Measurements from ENCODE around the gene KCNG4. TPM values are rescaled to one million over a fixed set of nuclear protein-coding genes. Genes with fewer than 3 reads are reported as not detected.

The KCNG4 gene
- total RNA-seq, 1 experiment from 2014 or later: not detected

GRCh38 chr16:84183572-84183875 lies 56.3 kb downstream of the KCNG4 start:
- Histone ChIP-seq H3K79me1 (ENCODE audit: insufficient read depth, low read depth, low read length, poor library complexity, severe bottlenecking) (peaks cover 6% of the 10 kb centered on the region), H4K5ac (ENCODE audit: insufficient read length, low read depth, low read length) (no peak overlapping the region), H3K18ac (ENCODE audit: insufficient read length, low read depth, low read length) (no peak overlapping the region), H2BK12ac (ENCODE audit: insufficient read length, low read depth, low read length) (no peak overlapping the region), H3K79me2 (ENCODE audit: insufficient read depth, low read length) (peaks cover 9% of the 10 kb centered on the region; the same call in 1 of the 2 replicates), H2BK15ac (ENCODE audit: low read depth, low read length) (no peak overlapping the region), H4K91ac (ENCODE audit: insufficient read length, low read depth, low read length) (no peak overlapping the region), H3K27ac (ENCODE audit: insufficient read length, low read depth, low read length) (no peak overlapping the region), H2AK5ac (ENCODE audit: insufficient read length, low read length) (no peak overlapping the region), H2BK5ac (ENCODE audit: insufficient read length, low read length) (no peak overlapping the region), H2AFZ (ENCODE audit: low read length) (no peak overlapping the region), H3K23me2 (ENCODE audit: insufficient read length, low read depth, low read length, poor library complexity, severe bottlenecking) (peaks cover 6% of the 10 kb centered on the region), H3K4me2 (ENCODE audit: insufficient read depth, insufficient read length, low read length) (no peak overlapping the region), H3K9ac (ENCODE audit: extremely low read depth, insufficient read length, low read length) (no peak overlapping the region), H3K9me3 (ENCODE audit: control insufficient read depth, low read depth, low read length) (no peaks in the 10 kb centered on the region), H3K56ac (ENCODE audit: insufficient read length, low read depth, low read length) (no peak overlapping the region), H3T11ph (ENCODE audit: low read length) (no peak overlapping the region), H3K4me1 (ENCODE audit: insufficient read depth, low read length) (no peaks in the 10 kb centered on the region), H3K27me3 (ENCODE audit: insufficient read depth, low read length) (no peaks in the 10 kb centered on the region), H2BK120ac (ENCODE audit: low read depth, low read length, poor library complexity, severe bottlenecking) (no peak overlapping the region), H4K8ac (replicated peaks; ENCODE audit: insufficient read length, low read depth, low read length) (no peak overlapping the region), H3K4ac (ENCODE audit: low read depth, low read length) (no peak overlapping the region), H4K20me1 (ENCODE audit: control insufficient read depth, insufficient read depth, insufficient read length) (no peaks in the 10 kb centered on the region), H3K23ac (ENCODE audit: insufficient read length, low read depth, low read length) (no peak overlapping the region), H3K14ac (ENCODE audit: insufficient read depth, low read length) (no peak overlapping the region), H2BK20ac (ENCODE audit: low read depth, low read length, poor library complexity, severe bottlenecking) (no peak overlapping the region)
- no CpG with 5 or more reads among the region's 5 CpGs for WGBS (ENCODE audit: extremely low coverage, insufficient read length, low lambda C conversion rate)
- no peak for DNase-seq
- no peaks in the 10 kb centered on the region for H3K9me3 Mint-ChIP-seq
- peaks cover 14 to 54% (median 50%) of the 10 kb centered on the region in 3 experiments; a peak in 6 of 7 replicates for H3K36me3 Mint-ChIP-seq (ENCODE audit: insufficient read depth in 1 of 3, low read depth in 3 of 3)
- peaks cover 8 to 13% of the 10 kb centered on the region in 2 experiments for H3K4me1 Mint-ChIP-seq
- TF ChIP-seq, protein P1, sequence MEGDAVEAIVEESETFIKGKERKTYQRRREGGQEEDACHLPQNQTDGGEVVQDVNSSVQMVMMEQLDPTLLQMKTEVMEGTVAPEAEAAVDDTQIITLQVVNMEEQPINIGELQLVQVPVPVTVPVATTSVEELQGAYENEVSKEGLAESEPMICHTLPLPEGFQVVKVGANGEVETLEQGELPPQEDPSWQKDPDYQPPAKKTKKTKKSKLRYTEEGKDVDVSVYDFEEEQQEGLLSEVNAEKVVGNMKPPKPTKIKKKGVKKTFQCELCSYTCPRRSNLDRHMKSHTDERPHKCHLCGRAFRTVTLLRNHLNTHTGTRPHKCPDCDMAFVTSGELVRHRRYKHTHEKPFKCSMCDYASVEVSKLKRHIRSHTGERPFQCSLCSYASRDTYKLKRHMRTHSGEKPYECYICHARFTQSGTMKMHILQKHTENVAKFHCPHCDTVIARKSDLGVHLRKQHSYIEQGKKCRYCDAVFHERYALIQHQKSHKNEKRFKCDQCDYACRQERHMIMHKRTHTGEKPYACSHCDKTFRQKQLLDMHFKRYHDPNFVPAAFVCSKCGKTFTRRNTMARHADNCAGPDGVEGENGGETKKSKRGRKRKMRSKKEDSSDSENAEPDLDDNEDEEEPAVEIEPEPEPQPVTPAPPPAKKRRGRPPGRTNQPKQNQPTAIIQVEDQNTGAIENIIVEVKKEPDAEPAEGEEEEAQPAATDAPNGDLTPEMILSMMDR (conservative IDR thresholded peaks at IDR 0.05): no peak
- H3K27me3 Mint-ChIP-seq (ENCODE audit: low read depth): peaks cover 2% of the 10 kb centered on the region; the same call in 1 of the 2 replicates
- H3K4me3 Mint-ChIP-seq: no peak overlapping the region
- H3K27ac Mint-ChIP-seq: no peak overlapping the region; a peak in 1 of 7 replicates
